Neural cell (in vitro differentiated cells): ENCODE results near the gene FOXP2. TPM values are rescaled to one million over a fixed set of nuclear protein-coding genes. Genes with fewer than 3 reads are reported as not detected.
"Not testable (repeated sequence)": the region's sequence is repeated elsewhere in the genome, so short reads cannot be mapped to it uniquely, and the experiment has no call there.

Experiments
- H2AFZ ChIP-seq: fragments of 200-600, 300-800 bp; sonication (generic), shearing (Covaris generic); 2 replicates; pipeline ENCODE4 v1.6.0; 2014; ENCODE audit warnings: low read depth, mild to moderate bottlenecking, antibody characterized with exemption, low read length, moderate library complexity
- H3F3A ChIP-seq: fragments of 200-600 bp; shearing (Covaris generic); 2 replicates; pipeline ENCODE4 v1.6.1; 2016; ENCODE audit warnings: mild to moderate bottlenecking, moderate library complexity, mixed read lengths, antibody characterized with exemption, low read length; ENCODE audit not compliant: insufficient read depth, poor library complexity, severe bottlenecking
- H3K27ac ChIP-seq: fragments of 200-600, 300-800 bp; sonication (generic), shearing (Covaris generic); 2 replicates; pipeline ENCODE4 v1.5.1; 2014; ENCODE audit warnings: mild to moderate bottlenecking, low read length, moderate library complexity
- H3K27me3 ChIP-seq: fragments of 300-800, 200-600 bp; sonication (generic), shearing (Covaris generic); 2 replicates; pipeline ENCODE4 v1.6.0; 2014; ENCODE audit warnings: mild to moderate bottlenecking, low read depth, low read length, moderate library complexity; ENCODE audit not compliant: insufficient read depth
- H3K36me3 ChIP-seq: fragments of 300-800, 200-600 bp; sonication (generic), shearing (Covaris generic); 2 replicates; pipeline ENCODE4 v1.5.1; 2014; ENCODE audit warnings: mild to moderate bottlenecking, antibody characterized with exemption, low read length, moderate library complexity; ENCODE audit not compliant: insufficient read depth
- H3K4me2 ChIP-seq: fragments of 300-800, 200-600 bp; sonication (generic), shearing (Covaris generic); 2 replicates; pipeline ENCODE4 v1.6.0; 2014; ENCODE audit warnings: mild to moderate bottlenecking, low read length
- H3K4me3 ChIP-seq: fragments of 300-800, 200-600 bp; sonication (generic), shearing (Covaris generic); 2 replicates; pipeline ENCODE4 v1.5.1; 2014; ENCODE audit warnings: mild to moderate bottlenecking, low read length, moderate library complexity
- H3K79me2 ChIP-seq: fragments of 200-600 bp; shearing (Covaris generic); replicated peaks from 2 replicates; pipeline ENCODE4 v1.6.0; 2014; ENCODE audit warnings: mild to moderate bottlenecking, low read length, moderate library complexity; ENCODE audit not compliant: insufficient read depth
- H3K9ac ChIP-seq: fragments of 300-800, 200-600 bp; sonication (generic), shearing (Covaris generic); 2 replicates; pipeline ENCODE4 v1.6.1; 2016; ENCODE audit warnings: mild to moderate bottlenecking, low read length, mixed read lengths
- H3K9me2 ChIP-seq: fragments of 200-600 bp; shearing (Covaris generic); 2 replicates; pipeline ENCODE4 v1.6.1; 2016; ENCODE audit warnings: mild to moderate bottlenecking, low read length, mixed read lengths; ENCODE audit not compliant: insufficient read depth
- H3K9me3 ChIP-seq: fragments of 200-600, 300-800 bp; sonication (generic), shearing (Covaris generic); 2 replicates; pipeline ENCODE4 v1.6.1; 2016; ENCODE audit warnings: mild to moderate bottlenecking, mixed run types, low read length, moderate library complexity, mixed read lengths
- H4K20me1 ChIP-seq: fragments of 200-600 bp; shearing (Covaris generic); 2 replicates; pipeline ENCODE4 v1.6.1; 2016; ENCODE audit warnings: mild to moderate bottlenecking, mixed run types; ENCODE audit not compliant: insufficient read depth
- CTCF ChIP-seq: fragments of 450-650 bp; IDR thresholded peaks from 2 replicates; pipeline ENCODE4 v1.5.1; 2014; ENCODE audit warnings: antibody characterized with exemption, mild to moderate bottlenecking, moderate library complexity; ENCODE audit not compliant: poor library complexity, severe bottlenecking
- EP300 ChIP-seq: fragments of 450-650 bp; conservative IDR thresholded peaks from 2 replicates; pipeline ENCODE4 v1.6.1; 2014; ENCODE audit warnings: antibody characterized with exemption, mild to moderate bottlenecking, moderate library complexity; ENCODE audit not compliant: poor library complexity, severe bottlenecking
- EZH2 ChIP-seq: fragments of 200-600, 300-800 bp; shearing (Covaris generic), sonication (generic); IDR thresholded peaks from 2 replicates; pipeline ENCODE4 v1.6.1; 2014; ENCODE audit warnings: antibody characterized with exemption, low read length, borderline replicate concordance, mild to moderate bottlenecking; ENCODE audit not compliant: insufficient read depth, poor library complexity, severe bottlenecking
- MXI1 ChIP-seq: fragments of 450-650 bp; conservative IDR thresholded peaks from 2 replicates; pipeline ENCODE4 v1.6.1; 2014; ENCODE audit warnings: antibody characterized with exemption, mild to moderate bottlenecking; ENCODE audit not compliant: poor library complexity, severe bottlenecking
- POLR2AphosphoS5 ChIP-seq: IDR thresholded peaks from 2 replicates; pipeline ENCODE4 v1.6.1; 2012
- RAD21 ChIP-seq: fragments of 450-650 bp; conservative IDR thresholded peaks from 2 replicates; pipeline ENCODE4 v1.6.1; 2014; ENCODE audit warnings: antibody characterized with exemption, mild to moderate bottlenecking, moderate library complexity
- REST ChIP-seq: IDR thresholded peaks from 2 replicates; pipeline ENCODE4 v1.6.1; 2012; ENCODE audit warnings: borderline replicate concordance
- SMC3 ChIP-seq: fragments of 450-650 bp; conservative IDR thresholded peaks from 2 replicates; pipeline ENCODE4 v1.6.1; 2014; ENCODE audit warnings: antibody characterized with exemption, mild to moderate bottlenecking, moderate library complexity; ENCODE audit not compliant: poor library complexity
- TAF1 ChIP-seq: IDR thresholded peaks from 2 replicates; pipeline ENCODE4 v1.6.1; 2012; ENCODE audit warnings: low read depth
- polyA plus RNA-seq: library from polyadenylated mRNA; depleted of rRNA; stranded (reverse); fragments of >200 nt; gene quantifications from 2 replicates; pipeline ENCODE4 v1.2.3, GENCODE V29; 2014

FOXP2 gene
- polyA plus RNA-seq, 1 donor from 2014 or later: 51.3 TPM

GRCh38 chr7:114508086-114508485, 93.5 kb downstream of the FOXP2 start:
- no peak overlapping the region for H3K4me3 ChIP-seq
- no peaks in the 10 kb centered on the region for H3K79me2 ChIP-seq
- no peak overlapping the region for H3K4me2 ChIP-seq
- no peaks in the 10 kb centered on the region for H4K20me1 ChIP-seq
- no peak overlapping the region for H2AFZ ChIP-seq
- no peaks in the 10 kb centered on the region for H3K9me2 ChIP-seq
- H3K9me3 ChIP-seq: no peaks in the 10 kb centered on the region
- no peak overlapping the region for H3K9ac ChIP-seq
- TF ChIP-seq REST (no peak), MXI1 (no peak), POLR2AphosphoS5 (no peak), TAF1 (no peak), CTCF (no peak), SMC3 (no peak), EZH2 (no peak), RAD21 (no peak), EP300 (no peak)
- H3F3A ChIP-seq: no peaks in the 10 kb centered on the region
- H3K27ac ChIP-seq: no peak overlapping the region
- H3K36me3 ChIP-seq: no peaks in the 10 kb centered on the region
- H3K27me3 ChIP-seq: no peaks in the 10 kb centered on the region

GRCh38 chr7:114510824-114511223, 96.2 kb downstream of the FOXP2 start:
- H3K36me3 ChIP-seq, H3K27ac ChIP-seq, H2AFZ ChIP-seq, H3K4me3 ChIP-seq, H4K20me1 ChIP-seq, H3K79me2 ChIP-seq, H3K9me3 ChIP-seq, H3K4me2 ChIP-seq, H3K27me3 ChIP-seq, H3K9ac ChIP-seq, H3F3A ChIP-seq, H3K9me2 ChIP-seq: not testable (repeated sequence)

GRCh38 chr7:114519240-114519639, 104.6 kb downstream of the FOXP2 start:
- Histone ChIP-seq H3F3A (no peaks in the 10 kb centered on the region), H2AFZ (no peak overlapping the region), H3K27ac (peak overlapping the region; percentile 20), H3K79me2 (no peaks in the 10 kb centered on the region), H3K27me3 (no peaks in the 10 kb centered on the region), H3K9me3 (no peaks in the 10 kb centered on the region), H3K9me2 (no peaks in the 10 kb centered on the region), H3K36me3 (no peaks in the 10 kb centered on the region), H3K9ac (no peak overlapping the region), H3K4me2 (no peak overlapping the region), H3K4me3 (peak overlapping the region; percentile 4), H4K20me1 (no peaks in the 10 kb centered on the region)
- TF ChIP-seq EZH2: no peak
- no peak for TF ChIP-seq SMC3
- TF ChIP-seq CTCF: no peak
- TF ChIP-seq REST: no peak
- no peak for TF ChIP-seq EP300
- no peak for TF ChIP-seq MXI1
- TF ChIP-seq POLR2AphosphoS5: no peak
- no peak for TF ChIP-seq RAD21
- no peak for TF ChIP-seq TAF1
